SK-N-SH treated with all-trans-retinoic acid at 6 μM for 48 hours (cell line): Measurements from ENCODE around the gene GPR55.
A peak's percentile ranks its signal among the peaks of the same experiment; 100 is the strongest.

ENCODE experiments used
- ATAC-seq: fragments of 200-7000 bp; cut with Tn5 transposase; 3 replicates; pipeline ENCODE4 v1.9.1; 2020; ENCODE audit warnings: mild to moderate bottlenecking, moderate library complexity
- ARNTL ChIP-seq: fragments of 450-650 bp; formaldehyde crosslinking; IDR thresholded peaks from 2 replicates; pipeline ENCODE4 v1.5.0; 2020; ENCODE audit warnings: low read depth, mild to moderate bottlenecking, moderate library complexity, borderline replicate concordance
- BACH2 ChIP-seq: fragments of 250-450 bp; sonication (Bioruptor Pico); IDR thresholded peaks from 2 replicates; pipeline ENCODE4 v1.9.0; 2021; ENCODE audit warnings: mild to moderate bottlenecking, borderline replicate concordance
- CSDC2 ChIP-seq: fragments of 250-450 bp; sonication (Bioruptor Pico); IDR thresholded peaks from 2 replicates; pipeline ENCODE4 v1.5.0; 2020; ENCODE audit warnings: mild to moderate bottlenecking, moderate library complexity
- ESRRG ChIP-seq: fragments of 250-450 bp; sonication (Bioruptor Pico); IDR thresholded peaks from 2 replicates; pipeline ENCODE4 v1.6.1; 2021; ENCODE audit warnings: mild to moderate bottlenecking
- GLIS3 ChIP-seq: fragments of 250-450 bp; sonication (Bioruptor Pico); IDR thresholded peaks from 2 replicates; pipeline ENCODE4 v1.5.0; 2020; ENCODE audit warnings: mild to moderate bottlenecking, moderate library complexity
- ISL1 ChIP-seq: fragments of 250-450 bp; sonication (Bioruptor Pico); IDR thresholded peaks from 2 replicates; pipeline ENCODE4 v2.1.2; 2022; ENCODE audit warnings: mild to moderate bottlenecking, moderate library complexity
- OSR1 ChIP-seq: fragments of 250-450 bp; sonication (Bioruptor Pico); IDR thresholded peaks from 2 replicates; pipeline ENCODE4 v1.8.0; 2022; ENCODE audit warnings: moderate library complexity, mild to moderate bottlenecking, inconsistent platforms
- POU6F1 ChIP-seq: fragments of 250-450 bp; sonication (Bioruptor Pico); IDR thresholded peaks from 2 replicates; pipeline ENCODE4 v1.8.0; 2021; ENCODE audit warnings: low read depth, mild to moderate bottlenecking, moderate library complexity, borderline replicate concordance
- PPARA ChIP-seq: fragments of 250-450 bp; sonication (Bioruptor Pico); IDR thresholded peaks from 2 replicates; pipeline ENCODE4 v1.5.0; 2020; ENCODE audit warnings: mild to moderate bottlenecking, borderline replicate concordance
- RARB ChIP-seq: fragments of 250-450 bp; sonication (Bioruptor Pico); IDR thresholded peaks from 2 replicates; pipeline ENCODE4 v1.8.0; 2021; ENCODE audit warnings: mild to moderate bottlenecking, moderate library complexity
- SNAI2 ChIP-seq: fragments of 250-450 bp; sonication (Bioruptor Pico); IDR thresholded peaks from 2 replicates; pipeline ENCODE4 v1.5.0; 2020; ENCODE audit warnings: mild to moderate bottlenecking, moderate library complexity
- TCF4 ChIP-seq: fragments of 250-450 bp; sonication (Bioruptor Pico); IDR thresholded peaks from 2 replicates; pipeline ENCODE4 v1.8.0; 2021; ENCODE audit warnings: mild to moderate bottlenecking, moderate library complexity, borderline replicate concordance
- TOX ChIP-seq: fragments of 250-450 bp; sonication (Bioruptor Pico); IDR thresholded peaks from 2 replicates; pipeline ENCODE4 v1.8.0; 2021; ENCODE audit warnings: mild to moderate bottlenecking, moderate library complexity, borderline replicate concordance
- ZC3H10 ChIP-seq: fragments of 250-450 bp; sonication (Bioruptor Pico); IDR thresholded peaks from 2 replicates; pipeline ENCODE4 v1.5.1; 2021; ENCODE audit warnings: mild to moderate bottlenecking, moderate library complexity
- ZFP3 ChIP-seq: fragments of 250-450 bp; sonication (Bioruptor Pico); IDR thresholded peaks from 2 replicates; pipeline ENCODE4 v1.5.0; 2020; ENCODE audit warnings: mild to moderate bottlenecking, moderate library complexity
- ZFP30 ChIP-seq: fragments of 450-650 bp; formaldehyde crosslinking; IDR thresholded peaks from 2 replicates; pipeline ENCODE4 v1.5.0; 2022; ENCODE audit warnings: mild to moderate bottlenecking, moderate library complexity
- ZNF565 ChIP-seq: fragments of 450-650 bp; formaldehyde crosslinking; conservative IDR thresholded peaks from 2 replicates; pipeline ENCODE4 v1.5.0; 2020; ENCODE audit warnings: low read depth, mild to moderate bottlenecking, moderate library complexity
- TF ChIP-seq, protein P1 (sequence below): fragments of 250-450 bp; sonication (Bioruptor Pico); IDR thresholded peaks from 2 replicates; pipeline ENCODE4 v1.8.0; 2020; ENCODE audit warnings: mild to moderate bottlenecking, moderate library complexity, borderline replicate concordance
- TF ChIP-seq, protein P2 (sequence below): fragments of 250-450 bp; sonication (Bioruptor Pico); IDR thresholded peaks from 2 replicates; pipeline ENCODE4 v1.5.0; 2020; ENCODE audit warnings: mild to moderate bottlenecking, moderate library complexity

The GPR55 gene

GRCh38 chr2:230866756-230867523 lies 58.1 kb downstream of the GPR55 start:
- no peak for TF ChIP-seq ZFP3 (CRISPR knock-in tag)
- TF ChIP-seq ZNF565 (CRISPR knock-in tag) = no peak
- TF ChIP-seq RARB (CRISPR knock-in tag) = no peak
- no peak for TF ChIP-seq CSDC2 (CRISPR knock-in tag)
- TF ChIP-seq ZC3H10 = no peak
- TF ChIP-seq ISL1 (CRISPR knock-in tag) = no peak
- TF ChIP-seq OSR1 (CRISPR knock-in tag) = no peak
- TF ChIP-seq TOX (CRISPR knock-in tag) = no peak

GRCh38 chr2:230865766-230866755 lies 59.0 kb downstream of the GPR55 start:
- ATAC-seq = peak; percentile 29
- no peak for TF ChIP-seq OSR1 (CRISPR knock-in tag)
- no peak for TF ChIP-seq PPARA (CRISPR knock-in tag)

More at GRCh38 chr2:230866756-230867523, 58.1 kb downstream of the GPR55 start:
- peak; percentile 10; the same call in 1 of the 3 replicates for ATAC-seq

- TF ChIP-seq PPARA (CRISPR knock-in tag) = no peak
- no peak for TF ChIP-seq BACH2 (CRISPR knock-in tag)
- no peak for TF ChIP-seq ESRRG (CRISPR knock-in tag)
- no peak for TF ChIP-seq POU6F1 (CRISPR knock-in tag)
- ATAC-seq = no peak; the same call in 2 of the 3 replicates
These were observed 59.7 kb downstream of the GPR55 start for GRCh38 chr2:230865307-230865765.

- ATAC-seq = peak; percentile 83
- TF ChIP-seq GLIS3 = no peak
These were observed 60.3 kb downstream of the GPR55 start, which contains the start of gene ITM2C for GRCh38 chr2:230864605-230865306. TSS of gene ITM2C (plus strand) at chr2:230864942. CDS start at chr2:230865026, 84 bp downstream.

DNA sequence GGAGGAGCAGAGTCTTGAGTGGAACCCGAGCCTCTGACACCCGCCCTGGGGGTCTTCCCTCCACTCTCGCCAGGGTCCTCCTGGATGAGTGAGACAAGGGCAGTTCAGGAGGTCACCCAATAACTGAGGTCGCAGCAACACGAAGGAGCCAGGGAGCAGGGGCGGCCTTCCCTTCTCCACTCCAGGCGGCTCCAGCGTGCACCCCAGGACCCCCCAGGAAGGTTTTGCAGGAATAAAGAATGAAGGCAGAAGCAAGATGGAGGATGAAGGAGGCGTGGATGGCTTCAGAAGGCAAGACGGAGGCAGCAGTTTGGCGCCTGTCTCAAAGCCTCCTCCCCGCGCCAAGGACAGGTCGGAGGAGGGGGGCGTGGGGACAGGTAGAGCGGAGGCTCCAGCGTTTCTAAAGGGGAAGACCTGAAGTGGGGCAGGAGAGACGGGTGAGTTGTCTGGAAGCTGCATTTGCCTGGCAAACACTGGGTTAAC lies 60.9 kb downstream of the GPR55 start:
- TF ChIP-seq CSDC2 (CRISPR knock-in tag) = no peak
- no peak for TF ChIP-seq TOX (CRISPR knock-in tag)
- TF ChIP-seq ZFP30 (CRISPR knock-in tag) = no peak
- TF ChIP-seq, protein P1, sequence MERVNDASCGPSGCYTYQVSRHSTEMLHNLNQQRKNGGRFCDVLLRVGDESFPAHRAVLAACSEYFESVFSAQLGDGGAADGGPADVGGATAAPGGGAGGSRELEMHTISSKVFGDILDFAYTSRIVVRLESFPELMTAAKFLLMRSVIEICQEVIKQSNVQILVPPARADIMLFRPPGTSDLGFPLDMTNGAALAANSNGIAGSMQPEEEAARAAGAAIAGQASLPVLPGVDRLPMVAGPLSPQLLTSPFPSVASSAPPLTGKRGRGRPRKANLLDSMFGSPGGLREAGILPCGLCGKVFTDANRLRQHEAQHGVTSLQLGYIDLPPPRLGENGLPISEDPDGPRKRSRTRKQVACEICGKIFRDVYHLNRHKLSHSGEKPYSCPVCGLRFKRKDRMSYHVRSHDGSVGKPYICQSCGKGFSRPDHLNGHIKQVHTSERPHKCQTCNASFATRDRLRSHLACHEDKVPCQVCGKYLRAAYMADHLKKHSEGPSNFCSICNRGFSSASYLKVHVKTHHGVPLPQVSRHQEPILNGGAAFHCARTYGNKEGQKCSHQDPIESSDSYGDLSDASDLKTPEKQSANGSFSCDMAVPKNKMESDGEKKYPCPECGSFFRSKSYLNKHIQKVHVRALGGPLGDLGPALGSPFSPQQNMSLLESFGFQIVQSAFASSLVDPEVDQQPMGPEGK (CRISPR knock-in tag) = no peak
- TF ChIP-seq OSR1 (CRISPR knock-in tag) = no peak
- TF ChIP-seq ARNTL (CRISPR knock-in tag) = no peak
- no peak for TF ChIP-seq GLIS3
- ATAC-seq = no peak

- ATAC-seq = no peak
- TF ChIP-seq, protein P2, sequence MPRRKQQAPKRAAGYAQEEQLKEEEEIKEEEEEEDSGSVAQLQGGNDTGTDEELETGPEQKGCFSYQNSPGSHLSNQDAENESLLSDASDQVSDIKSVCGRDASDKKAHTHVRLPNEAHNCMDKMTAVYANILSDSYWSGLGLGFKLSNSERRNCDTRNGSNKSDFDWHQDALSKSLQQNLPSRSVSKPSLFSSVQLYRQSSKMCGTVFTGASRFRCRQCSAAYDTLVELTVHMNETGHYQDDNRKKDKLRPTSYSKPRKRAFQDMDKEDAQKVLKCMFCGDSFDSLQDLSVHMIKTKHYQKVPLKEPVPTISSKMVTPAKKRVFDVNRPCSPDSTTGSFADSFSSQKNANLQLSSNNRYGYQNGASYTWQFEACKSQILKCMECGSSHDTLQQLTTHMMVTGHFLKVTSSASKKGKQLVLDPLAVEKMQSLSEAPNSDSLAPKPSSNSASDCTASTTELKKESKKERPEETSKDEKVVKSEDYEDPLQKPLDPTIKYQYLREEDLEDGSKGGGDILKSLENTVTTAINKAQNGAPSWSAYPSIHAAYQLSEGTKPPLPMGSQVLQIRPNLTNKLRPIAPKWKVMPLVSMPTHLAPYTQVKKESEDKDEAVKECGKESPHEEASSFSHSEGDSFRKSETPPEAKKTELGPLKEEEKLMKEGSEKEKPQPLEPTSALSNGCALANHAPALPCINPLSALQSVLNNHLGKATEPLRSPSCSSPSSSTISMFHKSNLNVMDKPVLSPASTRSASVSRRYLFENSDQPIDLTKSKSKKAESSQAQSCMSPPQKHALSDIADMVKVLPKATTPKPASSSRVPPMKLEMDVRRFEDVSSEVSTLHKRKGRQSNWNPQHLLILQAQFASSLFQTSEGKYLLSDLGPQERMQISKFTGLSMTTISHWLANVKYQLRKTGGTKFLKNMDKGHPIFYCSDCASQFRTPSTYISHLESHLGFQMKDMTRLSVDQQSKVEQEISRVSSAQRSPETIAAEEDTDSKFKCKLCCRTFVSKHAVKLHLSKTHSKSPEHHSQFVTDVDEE (CRISPR knock-in tag) = no peak
- TF ChIP-seq ZC3H10 (no peak), ISL1 (CRISPR knock-in tag) (no peak), TCF4 (CRISPR knock-in tag) (no peak), ZNF565 (CRISPR knock-in tag) (no peak), ZFP30 (CRISPR knock-in tag) (no peak), BACH2 (CRISPR knock-in tag) (no peak), OSR1 (CRISPR knock-in tag) (no peak), ESRRG (CRISPR knock-in tag) (no peak), CSDC2 (CRISPR knock-in tag) (no peak), SNAI2 (CRISPR knock-in tag) (no peak), RARB (CRISPR knock-in tag) (no peak), PPARA (CRISPR knock-in tag) (no peak), GLIS3 (no peak)
These were observed 61.5 kb downstream of the GPR55 start for GRCh38 chr2:230863442-230864121.
